HG02938 (cell line): ENCODE measurements around the gene RUNDC3A.
"Not testable (repeated sequence)": the region's sequence is repeated elsewhere in the genome, so short reads cannot be mapped to it uniquely, and the experiment has no call there.

Source experiments
- ATAC-seq: cut with Tn5 transposase; IDR thresholded peaks from one replicate; pipeline ENCODE4 v1.9.1; 2021; ENCODE audit warnings: mild to moderate bottlenecking, moderate library complexity; ENCODE audit not compliant: unreplicated experiment

Gene RUNDC3A

DNA sequence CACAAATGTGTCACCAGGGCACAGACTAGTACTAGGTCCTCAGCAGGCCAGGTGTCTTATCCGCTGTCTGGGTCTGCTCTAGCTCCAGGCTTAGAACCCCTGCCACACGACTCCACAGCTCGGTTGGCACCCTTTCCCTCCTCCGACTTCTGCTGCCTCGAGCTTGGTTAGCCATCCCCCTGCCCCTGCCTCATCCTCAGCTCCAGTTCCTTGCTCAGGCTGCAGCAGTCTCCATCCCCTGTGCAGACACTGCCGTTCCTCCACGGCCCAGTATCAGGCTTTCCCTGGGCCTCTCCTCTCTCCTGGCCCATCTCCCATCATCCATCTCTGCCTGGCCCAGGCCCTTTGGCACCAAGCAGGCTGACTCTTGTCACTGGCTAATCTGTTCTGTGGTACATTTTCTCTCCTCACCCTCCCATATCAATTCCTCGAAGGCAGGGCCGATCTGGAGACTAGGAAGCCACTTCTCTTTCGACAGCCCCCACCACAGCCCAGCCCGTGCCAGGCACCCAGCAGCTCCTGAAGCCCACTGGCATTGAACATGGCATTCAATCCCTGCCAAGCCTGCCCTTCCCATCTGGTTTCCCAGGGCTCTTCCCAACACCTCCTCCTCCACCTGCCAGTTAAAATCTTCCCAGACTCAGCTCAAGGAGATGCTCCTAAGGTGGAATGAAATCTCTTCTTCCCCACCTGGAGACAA lies 35.3 kb downstream of the RUNDC3A start:
- ATAC-seq, result no peak

DNA sequence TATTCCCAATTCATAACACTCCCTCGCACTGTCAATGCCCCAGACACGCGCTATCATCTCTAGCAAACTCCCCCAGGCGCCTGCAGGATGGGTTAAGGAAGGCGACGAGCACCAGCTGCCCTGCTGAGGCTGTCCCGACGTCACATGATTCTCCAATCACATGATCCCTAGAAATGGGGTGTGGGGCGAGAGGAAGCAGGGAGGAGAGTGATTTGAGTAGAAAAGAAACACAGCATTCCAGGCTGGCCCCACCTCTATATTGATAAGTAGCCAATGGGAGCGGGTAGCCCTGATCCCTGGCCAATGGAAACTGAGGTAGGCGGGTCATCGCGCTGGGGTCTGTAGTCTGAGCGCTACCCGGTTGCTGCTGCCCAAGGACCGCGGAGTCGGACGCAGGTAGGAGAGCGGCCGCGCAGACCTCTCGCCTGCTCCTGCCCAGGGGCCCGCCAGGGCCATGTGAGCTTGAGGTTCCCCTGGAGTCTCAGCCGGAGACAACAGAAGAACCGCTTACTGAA lies 36.6 kb downstream of the RUNDC3A start, which contains the start of gene GRN:
Gene GRN (plus strand): TSS at position 364 of the 515 bp plus-strand sequence. CDS start 3,863 bp downstream, outside the sequence.
- ATAC-seq, result peak; percentile 53

GRCh38 chr17:44345454-44346026 lies 37.1 kb downstream of the RUNDC3A start:
- peak; percentile 1 for ATAC-seq

DNA sequence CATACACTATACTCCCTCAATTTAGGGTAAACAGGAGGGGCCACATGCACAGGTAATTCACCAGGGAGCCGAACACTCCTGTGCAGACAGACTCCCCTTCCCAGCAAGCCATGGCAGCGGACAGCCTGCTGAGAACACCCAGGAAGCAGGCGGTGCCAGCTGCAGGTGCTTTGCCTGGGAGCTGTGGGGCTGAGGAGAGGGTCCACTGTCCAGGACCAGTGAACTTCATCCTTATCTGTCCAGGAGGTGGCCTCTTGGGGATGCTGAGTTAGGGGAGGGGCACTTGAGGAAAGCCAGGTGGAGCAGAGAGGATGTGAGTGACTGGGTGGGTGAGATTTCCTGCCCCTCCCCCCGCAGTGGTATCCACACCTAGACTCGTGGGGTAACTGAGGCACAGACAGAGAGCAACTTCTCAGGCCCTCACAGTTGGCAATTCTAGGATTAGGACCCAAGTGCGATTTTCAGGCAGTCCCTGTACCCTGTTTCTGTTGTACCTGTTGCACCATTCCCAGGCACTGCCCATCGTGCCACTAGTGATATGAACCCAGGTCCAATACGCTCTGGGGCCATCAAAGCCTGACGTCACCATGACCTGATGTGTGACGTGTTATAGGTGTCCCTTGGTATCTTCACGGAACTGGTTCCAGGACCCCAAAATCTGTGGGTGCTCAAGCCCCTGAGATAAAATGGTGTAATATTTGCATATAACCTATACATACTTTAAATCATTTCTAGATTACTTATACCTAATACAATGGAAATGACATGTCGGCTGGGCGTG lies 37.9 kb downstream of the RUNDC3A start:
- ATAC-seq, result no peak

DNA sequence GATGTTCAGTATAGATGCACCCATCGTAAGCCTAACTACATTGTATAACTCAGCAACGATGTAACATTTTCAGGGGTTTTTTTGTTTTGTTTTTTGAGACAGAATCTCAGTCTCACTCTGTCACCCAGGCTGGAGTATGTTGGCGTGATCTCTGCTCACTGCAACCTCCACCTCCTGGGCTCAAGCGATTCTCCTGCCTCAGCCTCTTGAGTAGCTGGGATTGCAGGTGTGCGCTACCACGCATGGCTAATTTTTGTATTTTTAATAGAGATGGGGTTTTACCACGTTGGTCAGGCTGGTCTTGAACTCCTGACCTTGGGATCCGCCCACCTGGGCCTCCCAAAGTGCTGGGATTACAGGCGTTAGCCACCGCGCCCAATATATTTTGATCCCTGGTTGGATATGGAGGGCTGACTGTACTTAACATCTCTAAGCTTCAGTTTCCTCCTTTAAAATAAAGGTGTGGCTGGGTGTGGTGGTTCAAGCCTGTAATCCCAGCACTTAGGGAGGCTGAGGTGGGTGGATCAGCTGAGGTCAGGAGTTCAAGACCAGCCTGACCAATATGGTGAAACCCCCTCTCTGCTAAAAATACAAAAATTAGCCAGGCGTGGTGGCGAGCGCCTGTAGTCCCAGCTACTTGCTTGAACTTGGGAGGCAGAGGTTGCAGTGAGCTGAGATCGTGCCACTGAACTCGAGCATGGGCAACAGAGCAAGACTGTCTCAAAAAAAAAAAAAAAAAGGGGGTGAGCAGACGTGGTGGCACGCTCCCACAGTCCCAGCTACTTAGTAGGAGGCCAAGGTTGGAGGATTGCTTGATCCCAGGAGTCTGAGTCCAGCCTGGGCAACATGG lies 39.0 kb downstream of the RUNDC3A start:
- ATAC-seq, result not testable (repeated sequence)

DNA sequence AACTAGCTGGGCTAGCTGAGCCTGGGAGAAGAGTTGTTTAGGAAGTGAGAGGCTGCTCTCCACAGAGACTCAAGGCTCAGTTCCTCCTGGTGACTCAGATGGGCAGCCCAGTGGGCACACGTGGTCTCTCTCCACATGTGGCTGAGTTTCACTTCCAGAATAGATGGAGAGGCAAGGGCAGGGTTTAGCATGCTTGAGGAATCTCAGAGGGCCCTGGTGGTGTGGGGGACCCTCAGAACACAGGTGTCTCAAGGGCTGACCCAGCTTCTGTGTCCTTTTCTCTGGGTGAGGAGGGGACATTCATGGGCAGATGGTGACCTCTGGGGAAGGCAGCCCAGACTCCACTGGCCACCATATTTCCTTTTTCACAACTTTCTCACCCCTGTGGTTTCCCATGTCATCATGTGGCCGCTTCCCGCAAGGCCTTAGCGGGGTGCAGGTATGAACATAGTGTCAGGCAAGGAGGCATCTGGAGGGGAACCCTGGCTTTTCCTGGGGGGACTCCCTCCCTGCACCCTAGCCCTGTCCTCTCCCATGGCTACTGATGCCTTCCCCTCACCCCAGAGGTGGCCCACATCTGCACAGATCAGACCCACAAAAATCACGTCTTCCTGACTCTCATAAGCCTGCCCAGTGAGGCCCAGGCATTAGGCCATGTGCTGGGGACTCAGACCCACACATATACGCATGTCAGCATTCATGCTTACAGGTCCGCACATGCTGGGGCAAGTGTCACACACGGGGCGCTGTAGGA lies 40.0 kb downstream of the RUNDC3A start:
- ATAC-seq, result peak; percentile 48

DNA sequence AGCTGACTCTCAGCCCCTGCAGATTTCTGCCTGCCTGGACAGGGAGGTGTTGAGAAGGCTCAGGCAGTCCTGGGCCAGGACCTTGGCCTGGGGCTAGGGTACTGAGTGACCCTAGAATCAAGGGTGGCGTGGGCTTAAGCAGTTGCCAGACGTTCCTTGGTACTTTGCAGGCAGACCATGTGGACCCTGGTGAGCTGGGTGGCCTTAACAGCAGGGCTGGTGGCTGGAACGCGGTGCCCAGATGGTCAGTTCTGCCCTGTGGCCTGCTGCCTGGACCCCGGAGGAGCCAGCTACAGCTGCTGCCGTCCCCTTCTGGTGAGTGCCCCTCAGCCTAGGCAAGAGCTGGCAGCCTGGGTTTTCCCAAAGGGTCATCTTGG lies 40.6 kb downstream of the RUNDC3A start:
- ATAC-seq, result no peak

DNA sequence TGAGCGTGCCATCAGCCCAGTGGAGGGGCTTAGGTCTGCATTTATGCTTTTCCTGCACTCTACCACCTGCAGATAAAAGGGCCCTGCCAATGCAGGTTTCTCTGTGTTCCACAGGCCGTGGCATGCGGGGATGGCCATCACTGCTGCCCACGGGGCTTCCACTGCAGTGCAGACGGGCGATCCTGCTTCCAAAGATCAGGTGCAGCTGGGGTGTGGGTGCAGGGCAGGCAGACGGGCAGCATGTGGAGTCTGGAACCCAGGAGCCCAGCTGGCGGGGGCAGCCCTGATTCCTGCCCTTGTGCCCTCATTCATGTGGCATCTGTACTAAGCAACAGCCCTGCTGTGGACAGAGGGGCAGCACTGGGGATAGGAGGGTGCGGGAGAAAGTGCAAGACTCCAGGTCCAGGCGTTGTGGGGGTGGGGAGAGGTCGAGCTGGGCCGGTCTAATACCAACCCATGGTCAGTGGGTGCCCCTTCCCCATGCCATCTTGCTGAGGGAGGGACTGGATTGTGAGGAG lies 41.2 kb downstream of the RUNDC3A start:
- no peak for ATAC-seq

DNA sequence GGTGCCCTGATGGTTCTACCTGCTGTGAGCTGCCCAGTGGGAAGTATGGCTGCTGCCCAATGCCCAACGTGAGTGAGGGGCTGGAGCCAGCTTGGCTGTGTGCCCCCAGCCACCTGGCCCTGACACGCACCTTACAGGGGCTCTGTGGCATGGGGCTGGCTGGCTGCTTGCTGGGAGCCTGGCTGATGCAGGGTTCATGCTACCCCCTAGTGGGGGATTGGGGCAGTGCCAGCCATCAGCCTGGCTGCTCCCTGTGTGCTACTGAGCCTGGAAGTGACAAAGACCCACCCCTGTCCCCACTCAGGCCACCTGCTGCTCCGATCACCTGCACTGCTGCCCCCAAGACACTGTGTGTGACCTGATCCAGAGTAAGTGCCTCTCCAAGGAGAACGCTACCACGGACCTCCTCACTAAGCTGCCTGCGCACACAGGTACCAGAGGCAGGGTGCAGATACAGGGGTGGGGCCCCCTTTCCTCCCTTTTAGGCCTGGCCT lies 42.4 kb downstream of the RUNDC3A start:
- ATAC-seq, result no peak

DNA sequence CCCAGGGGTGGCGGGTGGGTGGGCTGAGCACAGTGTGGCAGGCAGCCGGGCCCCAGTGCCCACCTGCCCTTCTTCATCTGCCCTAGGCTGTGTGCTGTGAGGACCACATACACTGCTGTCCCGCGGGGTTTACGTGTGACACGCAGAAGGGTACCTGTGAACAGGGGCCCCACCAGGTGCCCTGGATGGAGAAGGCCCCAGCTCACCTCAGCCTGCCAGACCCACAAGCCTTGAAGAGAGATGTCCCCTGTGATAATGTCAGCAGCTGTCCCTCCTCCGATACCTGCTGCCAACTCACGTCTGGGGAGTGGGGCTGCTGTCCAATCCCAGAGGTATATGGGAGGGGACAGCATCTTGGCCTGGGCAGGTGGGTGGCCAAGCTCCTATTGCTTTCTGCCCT lies 43.1 kb downstream of the RUNDC3A start:
- no peak for ATAC-seq

- no peak for ATAC-seq
Measured at GRCh38 chr17:44351961-44352827, 43.8 kb downstream of the RUNDC3A start.

DNA sequence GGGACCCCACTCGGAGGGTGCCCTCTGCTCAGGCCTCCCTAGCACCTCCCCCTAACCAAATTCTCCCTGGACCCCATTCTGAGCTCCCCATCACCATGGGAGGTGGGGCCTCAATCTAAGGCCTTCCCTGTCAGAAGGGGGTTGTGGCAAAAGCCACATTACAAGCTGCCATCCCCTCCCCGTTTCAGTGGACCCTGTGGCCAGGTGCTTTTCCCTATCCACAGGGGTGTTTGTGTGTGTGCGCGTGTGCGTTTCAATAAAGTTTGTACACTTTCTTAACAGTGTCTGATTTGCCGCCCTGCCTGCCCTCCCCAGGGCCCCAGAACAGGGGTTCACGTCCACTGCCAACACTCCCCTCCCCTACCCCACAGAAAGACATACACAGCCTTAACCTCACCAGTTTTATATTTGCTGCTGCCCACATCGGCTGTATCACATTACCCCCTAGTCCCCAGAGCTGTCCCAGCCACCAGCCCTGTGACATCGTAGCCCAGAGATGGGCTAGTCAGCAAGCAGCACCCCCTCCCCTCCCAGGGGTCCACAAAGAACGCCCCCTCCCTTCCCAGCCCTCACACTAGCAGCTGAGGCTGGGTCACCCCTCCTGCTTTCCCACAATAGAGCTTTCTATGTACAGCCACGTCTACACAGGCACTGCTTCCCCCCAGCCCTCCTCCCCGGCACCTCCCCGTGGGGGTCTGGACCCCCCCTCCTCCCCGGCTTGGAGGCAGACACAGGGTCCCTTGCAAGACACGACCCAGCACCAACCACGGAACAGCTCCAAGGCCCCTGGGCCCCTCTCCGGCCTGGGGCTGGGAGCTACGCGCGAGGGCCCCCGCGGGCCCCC lies 44.6 kb downstream of the RUNDC3A start:
- ATAC-seq, result no peak

DNA sequence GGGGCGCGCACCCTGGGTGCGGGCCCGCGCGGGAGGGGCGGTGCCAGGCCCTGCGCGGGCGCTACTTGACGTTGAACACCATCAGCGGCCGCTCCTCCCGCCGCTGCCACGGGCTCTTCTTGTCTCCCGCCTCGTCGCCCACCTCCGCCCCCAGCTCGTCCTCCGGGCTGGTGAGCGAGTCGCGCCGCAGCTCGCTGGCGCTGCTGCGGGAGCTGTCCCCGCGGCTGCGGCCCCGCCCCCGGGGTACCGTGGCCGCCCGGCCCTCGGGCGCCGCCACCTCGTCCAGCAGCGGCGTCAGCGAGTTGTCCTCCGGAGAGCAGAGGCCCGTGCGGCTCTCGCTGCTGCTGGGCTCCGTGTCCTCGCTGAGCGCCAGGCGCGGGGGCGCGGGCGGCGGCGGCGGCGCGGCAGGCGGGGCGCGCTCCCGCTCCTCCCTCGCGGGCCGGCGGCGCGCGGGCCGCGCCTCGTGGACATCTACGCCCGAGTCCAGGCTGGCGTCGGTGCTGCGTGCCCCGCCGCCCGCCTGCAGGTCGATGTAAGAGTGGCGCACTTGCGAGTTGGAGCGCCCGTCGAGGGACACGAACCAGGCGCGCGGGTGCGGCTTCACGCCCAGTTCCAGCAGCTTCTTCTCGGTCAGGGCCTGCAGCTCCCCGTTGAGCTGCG lies 45.4 kb downstream of the RUNDC3A start:
- ATAC-seq, result no peak

- ATAC-seq, result no peak
Measured at GRCh38 chr17:44354582-44355561, 46.5 kb downstream of the RUNDC3A start.

GRCh38 chr17:44355642-44356099 lies 47.3 kb downstream of the RUNDC3A start:
- ATAC-seq, result no peak

GRCh38 chr17:44356241-44356640 lies 47.8 kb downstream of the RUNDC3A start:
- no peak for ATAC-seq
